Stimulated activated CD4-positive, alpha-beta T cell treated with anti-CD3 and anti-CD28 coated beads, Interleukin-4, amount 100 ng/mL, for 1 hour (primary cell): ENCODE measurements around the gene NOD1.
"Not testable (repeated sequence)": the region's sequence is repeated elsewhere in the genome, so short reads cannot be mapped to it uniquely, and the experiment has no call there.

Experiments
- DNase-seq: peaks from one replicate; pipeline ENCODE4 v3.0.0-alpha.2; 2020

The NOD1 gene, protein sequence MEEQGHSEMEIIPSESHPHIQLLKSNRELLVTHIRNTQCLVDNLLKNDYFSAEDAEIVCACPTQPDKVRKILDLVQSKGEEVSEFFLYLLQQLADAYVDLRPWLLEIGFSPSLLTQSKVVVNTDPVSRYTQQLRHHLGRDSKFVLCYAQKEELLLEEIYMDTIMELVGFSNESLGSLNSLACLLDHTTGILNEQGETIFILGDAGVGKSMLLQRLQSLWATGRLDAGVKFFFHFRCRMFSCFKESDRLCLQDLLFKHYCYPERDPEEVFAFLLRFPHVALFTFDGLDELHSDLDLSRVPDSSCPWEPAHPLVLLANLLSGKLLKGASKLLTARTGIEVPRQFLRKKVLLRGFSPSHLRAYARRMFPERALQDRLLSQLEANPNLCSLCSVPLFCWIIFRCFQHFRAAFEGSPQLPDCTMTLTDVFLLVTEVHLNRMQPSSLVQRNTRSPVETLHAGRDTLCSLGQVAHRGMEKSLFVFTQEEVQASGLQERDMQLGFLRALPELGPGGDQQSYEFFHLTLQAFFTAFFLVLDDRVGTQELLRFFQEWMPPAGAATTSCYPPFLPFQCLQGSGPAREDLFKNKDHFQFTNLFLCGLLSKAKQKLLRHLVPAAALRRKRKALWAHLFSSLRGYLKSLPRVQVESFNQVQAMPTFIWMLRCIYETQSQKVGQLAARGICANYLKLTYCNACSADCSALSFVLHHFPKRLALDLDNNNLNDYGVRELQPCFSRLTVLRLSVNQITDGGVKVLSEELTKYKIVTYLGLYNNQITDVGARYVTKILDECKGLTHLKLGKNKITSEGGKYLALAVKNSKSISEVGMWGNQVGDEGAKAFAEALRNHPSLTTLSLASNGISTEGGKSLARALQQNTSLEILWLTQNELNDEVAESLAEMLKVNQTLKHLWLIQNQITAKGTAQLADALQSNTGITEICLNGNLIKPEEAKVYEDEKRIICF

DNA sequence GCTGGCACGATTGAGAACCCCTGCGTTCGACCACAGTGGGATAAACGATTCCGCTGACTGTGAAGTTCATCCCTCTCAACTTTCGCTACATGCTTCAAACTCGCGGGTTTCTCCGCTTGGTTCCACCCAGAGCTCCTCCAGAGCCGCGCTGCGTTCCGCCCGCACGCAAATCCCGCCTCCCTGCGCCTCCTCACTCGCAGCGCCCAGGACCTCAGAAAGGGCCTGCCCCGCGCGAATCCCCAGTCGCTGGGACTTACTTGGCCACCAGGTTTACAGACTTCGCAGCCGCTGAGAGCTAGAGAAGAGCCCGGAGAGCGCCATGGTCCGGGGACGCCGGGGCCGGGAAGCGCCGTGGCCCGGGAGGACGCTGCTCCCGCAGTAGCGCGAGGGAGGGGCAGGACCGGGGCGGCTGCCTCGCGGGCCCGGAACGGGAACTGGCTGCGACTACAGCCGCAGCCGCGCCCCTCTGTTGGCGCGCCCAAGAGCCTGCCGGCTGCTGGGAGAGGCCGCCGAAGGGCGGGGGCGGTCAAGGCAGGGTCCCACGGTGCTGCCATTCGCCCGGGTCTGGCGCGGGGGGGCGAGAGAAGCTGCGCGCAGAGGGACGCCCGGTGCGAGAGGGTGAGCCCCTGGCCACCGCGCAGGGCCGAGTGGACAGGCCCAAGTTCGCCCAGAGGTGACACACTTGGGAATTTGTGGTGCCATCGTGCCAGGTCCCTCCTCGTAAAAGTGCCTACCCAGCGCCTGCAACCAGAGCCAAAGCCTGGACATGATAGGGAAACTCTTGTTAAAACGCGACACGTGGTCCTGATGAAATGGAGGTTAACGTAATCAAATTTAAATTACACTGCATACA is at the start of gene NOD1:
TSS of gene NOD1 (minus strand) at position 436 of the 853 bp plus-strand sequence. CDS start 21,863 bp downstream, outside the sequence.
- DNase-seq, result peak; percentile 68

DNA sequence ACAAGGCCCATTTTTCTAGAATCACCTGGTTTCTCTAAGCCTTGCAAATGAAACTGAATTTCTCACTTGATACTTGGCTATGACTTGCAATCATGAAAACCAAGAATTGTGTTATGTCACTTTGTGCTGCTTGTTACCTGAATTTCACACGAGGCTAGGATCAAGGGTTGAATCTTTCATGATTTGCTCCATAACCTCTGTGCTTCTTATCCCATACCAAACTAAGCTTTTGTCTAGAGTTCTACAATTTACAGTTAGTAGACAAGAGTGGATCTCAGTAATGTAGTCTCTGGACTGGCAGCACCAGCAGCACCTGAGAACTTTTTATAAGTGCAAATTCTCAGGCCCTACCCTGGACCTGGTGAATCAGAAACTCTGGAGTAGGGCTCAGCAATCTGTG is 48.7 kb upstream of the NOD1 start:
- not testable (repeated sequence) for DNase-seq

DNA sequence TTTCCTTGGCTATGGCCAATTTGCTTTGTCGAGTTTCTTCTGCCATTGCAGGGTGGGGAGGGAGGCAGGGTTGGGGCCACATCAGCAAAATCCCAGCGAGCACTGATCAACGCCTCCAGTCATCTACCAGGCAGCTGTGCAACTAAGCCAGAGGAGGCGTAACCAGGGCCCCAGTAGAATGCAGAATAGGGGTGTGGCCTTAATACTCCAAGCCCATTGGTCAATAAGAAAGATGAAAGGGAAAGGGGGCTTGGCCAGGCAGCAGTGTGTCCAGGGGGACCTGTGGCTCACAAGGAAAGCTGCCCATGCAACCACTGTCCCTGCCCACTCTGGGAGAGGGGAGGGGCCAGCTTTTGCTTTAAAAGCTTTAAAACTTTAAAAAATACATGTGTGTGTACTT is 47.6 kb upstream of the NOD1 start:
- DNase-seq, result no peak

DNA sequence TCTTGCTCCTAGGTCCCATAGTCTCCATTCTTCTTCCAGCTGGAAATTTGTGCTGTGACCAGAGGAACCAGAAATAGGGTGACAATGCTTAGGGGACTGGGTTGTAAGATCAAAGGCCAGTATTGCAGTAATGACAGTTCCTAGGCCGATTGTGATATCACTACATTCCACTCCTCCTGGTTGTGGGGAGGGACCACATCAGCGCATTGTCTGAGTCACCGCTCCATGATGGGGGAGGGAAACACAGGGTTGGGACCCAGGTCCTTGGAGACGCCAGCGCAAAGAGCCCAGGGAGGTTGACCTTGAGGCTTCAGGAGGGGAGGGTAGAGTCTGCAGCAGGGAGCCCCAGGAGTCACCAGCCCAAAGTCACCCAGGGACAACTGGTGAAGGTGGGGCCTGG is 46.8 kb upstream of the NOD1 start:
- no peak for DNase-seq

DNA sequence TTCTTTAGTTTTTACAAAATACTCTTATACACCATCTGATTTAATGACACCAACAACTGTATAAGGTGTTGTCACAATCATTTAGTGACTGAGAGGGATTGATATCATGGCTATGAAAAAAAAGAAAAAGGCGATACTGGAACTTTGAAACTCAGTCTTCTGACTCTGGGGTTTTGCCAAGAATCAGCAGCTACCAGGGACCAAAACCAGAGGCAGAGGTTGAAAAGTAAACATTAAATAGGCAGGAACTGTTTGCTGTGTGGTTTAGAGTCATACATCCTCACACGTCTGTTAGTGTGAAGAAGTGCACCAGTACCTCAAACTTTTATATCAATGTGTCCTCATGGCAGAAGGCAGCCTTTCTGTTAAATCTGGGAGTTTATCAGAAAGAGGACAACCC is 46.0 kb upstream of the NOD1 start:
- no peak for DNase-seq

DNA sequence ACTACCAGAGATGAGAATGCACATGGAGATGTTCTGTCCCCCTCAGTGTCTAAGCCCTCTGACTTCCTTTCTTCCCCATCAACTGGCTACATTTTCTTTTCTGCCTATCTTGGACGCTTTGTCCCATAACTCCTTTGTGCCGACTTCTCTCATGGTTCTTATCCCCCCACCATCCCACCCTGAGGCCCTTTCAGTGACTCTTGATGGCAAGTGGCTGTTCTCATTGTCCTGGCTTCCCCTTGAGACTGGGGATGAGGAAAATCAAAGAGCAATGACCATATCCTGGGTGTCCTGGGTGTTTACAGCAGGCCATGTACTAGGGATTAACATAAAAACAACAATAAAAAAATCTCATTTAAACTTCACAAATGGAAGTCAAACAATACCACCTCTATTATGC is 44.9 kb upstream of the NOD1 start:
- no peak for DNase-seq

DNA sequence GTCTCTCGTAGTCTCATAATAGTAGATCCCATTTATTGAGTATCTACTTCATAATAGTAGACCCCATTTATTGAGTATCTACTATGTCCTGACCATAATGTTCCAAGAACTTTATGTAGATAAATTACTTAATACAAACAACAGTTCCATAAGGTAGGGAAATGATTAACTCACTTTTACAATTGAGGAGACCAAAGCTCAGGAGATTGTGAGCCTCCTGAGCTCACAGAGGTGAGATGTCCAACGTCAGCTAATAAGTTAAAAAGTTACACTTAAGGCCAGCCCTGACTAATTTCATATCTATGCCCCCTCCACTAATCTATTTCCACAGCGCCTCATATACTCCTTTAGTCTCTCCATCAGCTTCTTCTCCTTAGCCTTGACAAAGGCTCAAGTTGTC is 43.6 kb upstream of the NOD1 start:
- DNase-seq, result no peak

DNA sequence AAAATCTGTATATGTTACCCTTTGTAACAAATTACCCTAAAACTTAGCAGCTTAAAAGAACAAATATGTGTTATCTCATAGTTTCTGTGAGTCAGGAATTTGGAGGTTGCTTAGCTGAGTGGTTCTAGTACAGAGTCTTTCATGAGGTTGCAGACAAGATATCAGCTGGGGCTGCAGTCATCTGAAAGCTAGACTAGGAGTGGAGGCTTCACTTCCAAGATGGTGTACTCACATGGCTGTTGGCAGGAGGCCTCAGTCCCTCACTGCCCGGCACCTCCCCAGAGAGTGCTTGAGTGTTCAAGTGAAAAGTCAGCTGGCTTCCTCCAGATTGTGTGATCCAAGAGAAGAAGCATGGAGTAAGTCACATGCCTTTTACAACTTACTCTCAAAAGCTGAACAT is 42.9 kb upstream of the NOD1 start:
- DNase-seq, result no peak

DNA sequence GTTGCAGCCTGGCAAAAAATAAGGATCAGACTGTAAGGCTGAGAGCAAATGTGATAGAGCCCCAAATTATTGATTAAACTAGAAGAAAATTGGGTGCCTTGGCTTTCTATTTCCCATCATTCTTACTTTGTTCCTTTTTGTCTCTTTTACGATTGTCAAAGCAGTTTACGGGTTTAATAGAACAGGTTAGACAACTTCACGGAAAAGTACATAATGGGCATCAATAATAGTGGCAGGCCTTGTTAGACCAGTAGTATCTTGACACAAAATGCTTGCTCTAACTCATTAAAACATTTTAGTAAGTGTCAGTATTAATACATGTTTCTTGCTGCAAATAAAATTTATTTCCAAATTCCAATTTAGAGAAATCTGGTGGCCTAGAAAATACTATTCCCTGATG is 40.5 kb upstream of the NOD1 start:
- no peak for DNase-seq

DNA sequence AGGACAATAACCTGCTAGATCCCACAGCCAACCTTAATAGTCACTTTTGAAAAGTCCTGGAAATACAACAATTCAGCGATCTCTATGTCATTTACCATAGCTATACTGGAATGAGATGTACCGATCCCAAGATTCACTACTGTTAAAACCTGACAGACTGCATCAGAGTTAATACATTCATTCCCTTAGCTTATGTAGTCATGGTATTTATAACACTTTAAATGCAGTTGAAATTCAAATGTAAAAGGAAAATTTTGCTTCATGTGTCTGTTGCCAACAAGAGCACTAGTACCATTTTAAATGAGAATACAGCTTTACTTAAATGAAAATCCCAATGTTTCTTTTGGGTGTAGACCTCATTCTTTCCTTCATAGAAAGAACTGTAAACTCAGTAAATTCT is 37.2 kb upstream of the NOD1 start:
- DNase-seq, result no peak

DNA sequence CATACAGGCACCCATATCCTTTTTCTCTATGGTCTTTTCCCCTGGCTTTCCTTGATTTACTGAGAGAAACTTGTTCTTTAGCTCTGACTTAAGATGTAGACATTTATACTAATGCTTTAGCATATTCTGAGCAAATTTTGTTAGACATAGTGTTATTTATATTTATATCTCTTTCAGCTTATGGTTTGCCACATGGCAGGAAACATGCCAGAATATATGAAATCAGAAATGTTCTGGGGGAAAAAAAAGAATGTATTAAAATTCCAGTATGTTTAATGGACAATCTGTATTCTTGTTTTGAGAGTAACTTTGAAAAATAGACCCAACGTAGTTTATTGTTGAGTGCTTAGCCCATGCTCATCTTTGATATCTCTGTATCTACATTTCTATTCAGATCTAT is 36.2 kb upstream of the NOD1 start:
- no peak for DNase-seq

DNA sequence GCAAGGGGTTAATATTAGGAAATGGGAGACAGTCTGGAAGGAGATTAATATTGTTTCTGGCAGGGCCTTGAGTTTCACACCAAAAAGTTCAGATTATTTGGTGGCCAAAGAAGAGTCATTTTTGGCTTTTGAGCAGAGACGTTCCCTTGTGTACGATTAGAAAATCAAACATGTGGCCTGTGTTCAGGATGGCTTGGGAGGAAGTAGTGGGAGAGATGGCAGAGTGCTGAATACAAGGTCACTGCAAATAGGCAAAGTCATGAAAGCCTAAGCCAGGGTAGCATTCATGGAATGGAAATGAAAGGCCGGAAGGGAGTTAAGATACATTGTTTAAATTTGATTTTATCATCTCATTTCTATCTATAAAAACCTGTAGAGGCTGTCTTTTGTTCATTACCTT is 35.6 kb upstream of the NOD1 start:
- no peak for DNase-seq

DNA sequence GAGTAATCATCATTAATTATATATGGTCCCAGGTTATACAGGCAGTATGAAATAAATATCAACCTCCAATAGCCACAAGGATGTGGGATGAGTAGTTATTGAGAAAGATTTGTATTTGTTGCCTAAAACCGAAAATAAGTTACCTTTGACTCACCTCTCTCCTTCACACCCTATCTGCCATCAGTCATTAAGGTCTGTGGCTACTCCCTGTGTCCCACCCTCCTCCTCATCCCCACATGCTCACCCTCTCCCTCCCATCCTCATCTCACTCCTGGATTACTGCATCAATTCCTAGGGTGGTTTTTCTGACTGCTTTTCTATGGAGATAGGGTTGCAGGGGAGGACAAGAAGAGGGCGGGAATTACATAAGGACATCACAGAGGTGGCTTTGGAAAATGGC is 35.2 kb upstream of the NOD1 start:
- no peak for DNase-seq

DNA sequence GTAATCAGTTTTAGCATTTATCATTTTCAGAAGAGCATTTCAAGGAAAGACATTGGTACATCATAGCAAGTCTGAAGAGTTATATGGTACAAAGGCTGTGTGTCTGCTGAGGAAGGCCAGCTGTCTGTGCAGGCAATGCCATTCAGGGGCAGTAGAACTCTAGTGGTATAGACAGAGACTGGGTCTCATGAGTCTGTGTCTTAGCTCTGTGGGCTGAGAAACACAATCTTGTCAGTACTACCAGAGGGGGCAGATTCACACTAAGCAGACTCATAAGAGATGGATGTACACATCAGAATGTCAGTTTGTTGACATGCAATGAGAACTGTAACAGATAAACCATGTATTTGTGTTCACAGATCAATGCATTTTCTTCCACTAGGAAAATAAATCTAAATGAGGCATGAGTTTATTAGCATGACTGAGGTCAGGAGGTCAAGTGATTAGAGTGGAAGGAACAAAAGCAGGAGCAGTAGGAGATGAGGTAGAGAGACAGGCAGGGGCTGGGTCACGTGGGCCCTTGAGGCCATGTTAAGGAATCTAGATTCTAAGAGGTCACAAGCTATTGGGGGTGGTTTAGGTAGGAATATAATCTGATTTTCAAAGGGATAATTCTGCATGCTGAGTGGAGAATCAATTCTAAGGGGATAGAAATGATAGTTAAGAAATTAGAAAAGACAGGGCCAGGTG is 33.5 kb upstream of the NOD1 start:
- no peak for DNase-seq

DNA sequence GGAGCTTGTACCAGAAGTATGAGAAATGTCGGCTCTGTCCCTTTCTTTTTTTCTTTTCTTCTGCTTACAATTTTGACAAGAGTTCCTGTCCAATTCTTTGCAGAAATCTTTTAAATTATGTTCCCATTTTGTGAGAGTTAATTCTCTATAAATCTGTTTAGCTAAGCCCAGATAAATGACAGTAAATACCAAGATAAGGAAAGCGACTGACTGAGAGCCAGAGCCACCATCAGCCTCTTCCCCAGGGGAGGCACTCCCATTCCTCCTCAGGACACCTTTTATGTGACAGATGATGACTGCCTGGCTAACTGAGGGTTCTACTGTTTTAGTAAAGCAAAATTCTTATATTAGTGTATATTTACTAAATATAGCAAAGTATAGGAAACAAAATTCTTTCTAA is 32.9 kb upstream of the NOD1 start:
- no peak for DNase-seq

DNA sequence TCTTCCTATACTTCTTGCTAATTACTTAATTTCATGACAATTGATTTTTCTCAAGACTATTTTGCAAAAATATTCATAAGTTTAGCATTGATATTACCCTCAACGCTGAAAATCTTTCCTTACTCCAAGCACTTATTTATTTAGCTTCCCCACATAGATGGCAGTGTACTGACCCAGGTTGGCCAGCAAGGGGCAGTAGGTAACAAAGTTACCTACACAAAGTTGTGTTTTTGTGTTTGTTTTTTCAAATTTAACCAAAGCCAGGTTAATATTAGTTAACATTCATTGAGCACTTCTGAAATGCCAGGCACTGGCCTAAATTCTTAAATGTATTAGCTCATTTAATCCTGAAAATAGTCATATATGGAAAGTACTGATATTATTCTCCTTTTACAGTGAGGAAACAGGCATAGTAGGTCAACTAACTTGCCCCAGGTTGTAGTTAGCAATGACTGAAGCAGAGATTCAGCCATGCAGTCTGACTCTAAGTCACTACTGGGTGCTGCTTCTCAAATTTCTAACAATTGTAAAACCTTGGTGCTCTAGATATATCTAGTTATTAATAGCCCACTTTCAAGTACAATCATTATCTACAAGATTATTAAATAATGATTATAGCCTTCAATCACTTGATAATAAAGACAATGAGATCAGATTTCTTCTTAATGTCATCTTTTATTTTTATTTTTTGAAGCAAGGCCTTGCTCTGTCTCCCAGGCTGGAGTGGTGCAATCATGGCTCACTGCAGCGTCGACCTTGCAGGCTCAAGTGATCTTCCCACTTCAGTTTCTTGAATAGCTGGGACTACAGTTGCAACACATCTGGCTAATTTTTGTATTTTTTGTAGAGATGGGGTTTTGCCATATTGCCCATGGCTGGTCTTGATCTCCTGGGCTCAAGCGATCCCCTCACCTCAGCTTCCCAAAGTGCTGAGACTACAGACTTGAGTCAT is 31.8 kb upstream of the NOD1 start:
- peak; percentile 17 for DNase-seq

DNA sequence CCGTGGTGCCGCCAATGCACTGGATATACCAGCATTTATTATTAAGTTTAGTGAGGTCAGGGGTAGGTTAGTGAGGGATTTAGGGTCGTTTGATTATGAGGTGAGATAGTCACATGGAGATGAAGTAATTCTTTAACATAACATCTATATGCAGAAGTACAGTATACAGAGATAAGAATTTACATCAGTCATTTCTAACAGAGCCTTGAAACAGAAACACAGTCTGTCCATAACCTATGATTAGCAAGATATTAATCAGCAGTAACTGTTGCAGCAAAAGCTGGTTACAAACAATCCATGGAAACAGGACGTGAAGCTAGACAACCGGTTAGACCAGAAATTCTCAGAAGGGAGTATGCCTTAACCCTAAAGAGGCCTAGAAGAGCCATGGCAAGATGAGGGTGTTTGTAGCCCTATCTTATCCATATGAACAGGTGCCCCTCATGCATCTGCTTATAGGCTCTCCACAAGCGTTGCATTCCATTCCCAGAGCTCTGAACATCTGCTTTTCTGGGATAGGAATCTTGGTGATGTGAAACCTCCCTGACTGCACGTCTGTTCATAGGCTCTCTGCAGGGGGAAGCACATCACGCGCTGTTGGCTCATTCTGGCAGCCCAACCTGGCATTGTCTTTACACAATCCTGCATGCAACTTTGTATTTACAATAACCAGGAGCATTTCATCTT is 30.7 kb upstream of the NOD1 start:
- DNase-seq, result not testable (repeated sequence)

DNA sequence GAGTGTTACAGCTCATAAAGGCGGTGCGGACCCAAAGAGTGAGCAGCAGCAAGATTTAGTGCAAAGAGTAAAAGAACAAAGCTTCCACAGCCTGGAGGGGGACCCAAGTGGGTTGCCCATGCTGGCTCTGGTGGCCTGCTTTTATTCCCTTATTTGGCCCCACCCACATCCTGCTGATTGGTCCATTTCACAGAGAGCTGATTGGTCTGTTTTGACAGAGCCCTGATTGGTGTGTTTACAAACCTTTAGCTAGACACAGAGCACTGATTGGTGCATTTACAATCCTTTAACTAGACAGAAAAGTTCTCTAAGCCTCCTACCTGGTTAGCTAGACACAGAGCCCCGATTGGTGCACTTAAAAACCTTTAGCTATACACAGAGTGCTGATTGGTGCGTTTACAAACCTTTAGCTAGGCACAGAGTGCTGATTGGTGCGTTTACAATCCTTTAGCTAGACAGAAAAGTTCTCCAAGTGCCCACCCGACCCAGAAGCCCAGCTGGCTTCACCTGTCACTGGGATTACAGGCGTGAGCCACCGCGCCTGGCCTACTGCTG is 28.8 kb upstream of the NOD1 start:
- not testable (repeated sequence) for DNase-seq

DNA sequence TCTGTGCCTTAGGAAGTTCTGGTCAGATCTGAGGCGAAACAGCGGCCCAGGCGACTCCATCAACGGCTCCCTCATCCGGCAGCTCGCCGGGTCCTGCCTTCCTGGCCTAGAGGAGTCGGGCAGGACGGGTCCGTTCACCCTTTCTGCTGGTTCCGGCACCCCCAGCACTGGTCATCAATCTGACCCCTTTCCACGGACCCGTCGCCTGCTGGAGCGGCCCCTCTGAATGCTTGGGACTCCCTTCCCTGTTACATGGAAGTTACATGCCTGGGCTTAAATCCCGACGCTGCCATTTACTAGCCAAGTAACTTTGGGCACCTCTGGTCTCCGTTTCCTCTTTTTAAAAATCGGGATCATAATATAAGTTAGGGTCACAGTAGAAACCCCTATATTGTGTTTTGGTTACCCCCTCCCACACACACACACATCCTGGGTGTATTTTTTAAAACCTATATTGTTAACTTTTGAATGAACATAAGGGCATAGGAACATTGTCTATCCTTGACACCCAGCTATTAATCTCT is 26.7 kb upstream of the NOD1 start:
- no peak for DNase-seq
